NCI-H1105 (cell line): ENCODE measurements around the gene PIK3R5.

Experiments
- DNase-seq: peaks from one replicate; lab custom pipeline; 2025; lab: John Stamatoyannopoulos, UW

Gene PIK3R5

DNA sequence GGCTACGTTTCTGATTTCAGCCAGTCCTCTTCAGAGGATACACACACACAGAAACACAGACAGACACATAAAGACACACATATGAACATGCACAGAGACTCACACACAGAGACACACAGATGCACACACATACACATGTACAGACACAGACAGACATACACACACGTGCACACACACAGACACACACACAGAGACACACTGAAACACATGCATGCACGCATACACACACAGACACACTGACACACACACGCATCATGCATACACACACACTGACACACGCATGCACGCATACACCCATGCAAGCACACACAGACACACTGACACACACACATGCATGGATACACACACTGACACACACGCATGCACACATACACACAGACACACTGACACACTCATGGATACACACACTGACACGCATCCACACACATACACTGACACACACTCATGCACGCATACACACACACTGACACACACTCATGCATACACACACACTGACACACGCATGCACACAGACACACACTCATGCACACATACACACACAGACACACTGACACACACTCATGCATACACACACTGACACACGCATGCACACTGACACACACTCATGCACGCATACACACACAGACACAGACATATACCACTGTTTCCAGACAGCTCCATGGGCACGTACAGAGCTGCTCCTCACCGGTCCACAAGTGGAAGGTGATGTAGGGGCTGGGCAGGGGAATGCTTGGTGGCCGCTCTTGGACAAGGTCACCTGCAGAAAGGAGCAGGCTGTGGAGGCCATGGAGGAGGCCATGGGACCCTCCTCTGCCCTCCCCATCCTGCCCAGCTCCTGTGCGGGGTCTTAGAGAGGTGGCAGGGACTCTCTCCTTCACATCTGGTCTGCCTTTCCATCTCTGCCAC lies 136.2 kb downstream of the PIK3R5 start:
- DNase-seq = no peak
